IPS-18c (cell line): ENCODE results near the gene CDC123.
"Not testable (repeated sequence)": the region's sequence is repeated elsewhere in the genome, so short reads cannot be mapped to it uniquely, and the experiment has no call there.

Source experiments
- H3K4me3 ChIP-seq: 2 replicates; pipeline ENCODE4 v1.7.0; 2013; ENCODE audit warnings: low read depth, mild to moderate bottlenecking, low read length, moderate library complexity; ENCODE audit not compliant: insufficient read depth
- H3K9me3 ChIP-seq: one replicate; pipeline ENCODE4 v1.6.1; 2013; ENCODE audit warnings: mild to moderate bottlenecking, low read length, moderate library complexity; ENCODE audit not compliant: control insufficient read depth, insufficient read depth

CDC123 gene

GRCh38 chr10:12250702-12251101, 54.7 kb downstream of the CDC123 start:
- H3K4me3 ChIP-seq, H3K9me3 ChIP-seq: not testable (repeated sequence)

GRCh38 chr10:12251581-12251980, 55.6 kb downstream of the CDC123 start:
- no peaks in the 10 kb centered on the region for H3K9me3 ChIP-seq
- no peak overlapping the region for H3K4me3 ChIP-seq

GRCh38 chr10:12252882-12253546, 57.0 kb downstream of the CDC123 start:
- no peaks in the 10 kb centered on the region for H3K9me3 ChIP-seq
- no peak overlapping the region for H3K4me3 ChIP-seq

GRCh38 chr10:12255048-12255447, 59.1 kb downstream of the CDC123 start:
- H3K4me3 ChIP-seq: no peak overlapping the region
- H3K9me3 ChIP-seq: no peaks in the 10 kb centered on the region

GRCh38 chr10:12259988-12260387, 64.0 kb downstream of the CDC123 start:
- no peaks in the 10 kb centered on the region for H3K9me3 ChIP-seq
- no peak overlapping the region for H3K4me3 ChIP-seq

GRCh38 chr10:12262278-12262981, 66.4 kb downstream of the CDC123 start:
- no peaks in the 10 kb centered on the region for H3K9me3 ChIP-seq

GRCh38 chr10:12264204-12264940, 68.4 kb downstream of the CDC123 start:
- Histone ChIP-seq H3K4me3 (no peak overlapping the region), H3K9me3 (no peaks in the 10 kb centered on the region)

More at GRCh38 chr10:12262278-12262981, 66.4 kb downstream of the CDC123 start:
- H3K4me3 ChIP-seq: no peak overlapping the region

- no peaks in the 10 kb centered on the region for H3K9me3 ChIP-seq
These were observed 73.1 kb downstream of the CDC123 start for GRCh38 chr10:12269056-12269455.

GRCh38 chr10:12271210-12271540, 75.2 kb downstream of the CDC123 start:
- H3K4me3 ChIP-seq: no peak overlapping the region
- H3K9me3 ChIP-seq: no peaks in the 10 kb centered on the region

More at GRCh38 chr10:12269056-12269455, 73.1 kb downstream of the CDC123 start:
- no peak overlapping the region for H3K4me3 ChIP-seq

- not testable (repeated sequence) for H3K4me3 ChIP-seq, H3K9me3 ChIP-seq
These were observed 81.9 kb downstream of the CDC123 start for GRCh38 chr10:12277862-12278261.

GRCh38 chr10:12279281-12279680, 83.3 kb downstream of the CDC123 start:
- no peak overlapping the region for H3K4me3 ChIP-seq
- peaks cover 2% of the 10 kb centered on the region for H3K9me3 ChIP-seq

- H3K4me3 ChIP-seq: no peak overlapping the region
- H3K9me3 ChIP-seq: no peaks in the 10 kb centered on the region
These were observed 91.8 kb downstream of the CDC123 start for GRCh38 chr10:12287772-12288171.

GRCh38 chr10:12297784-12298183, 101.8 kb downstream of the CDC123 start:
- not testable (repeated sequence) for H3K9me3 ChIP-seq, H3K4me3 ChIP-seq

- no peak overlapping the region for H3K4me3 ChIP-seq
- H3K9me3 ChIP-seq: no peaks in the 10 kb centered on the region
These were observed 103.4 kb downstream of the CDC123 start for GRCh38 chr10:12299222-12299965.
